ENCODE measurements around the gene GLUD1. TPM values are rescaled to one million over a fixed set of nuclear protein-coding genes. Genes with fewer than 3 reads are reported as not detected.
A peak's percentile ranks its signal among the peaks of the same experiment; 100 is the strongest.

Gene GLUD1
- polyA plus RNA-seq, 1 donor from 2014 or later, result 107 TPM

GRCh38 chr10:87101996-87102395 lies 7.4 kb upstream of the GLUD1 start:
- Histone ChIP-seq H3F3A (ENCODE audit: insufficient read depth, low read length, poor library complexity, severe bottlenecking) (no peaks in the 10 kb centered on the region), H3K27me3 (ENCODE audit: insufficient read depth, low read depth, low read length) (no peaks in the 10 kb centered on the region), H3K4me3 (ENCODE audit: low read length) (no peak overlapping the region), H3K4me2 (ENCODE audit: low read length) (no peak overlapping the region), H4K20me1 (ENCODE audit: insufficient read depth) (no peaks in the 10 kb centered on the region), H3K9ac (ENCODE audit: low read length) (no peak overlapping the region), H3K27ac (ENCODE audit: low read length) (no peak overlapping the region), H2AFZ (ENCODE audit: low read depth, low read length) (no peak overlapping the region), H3K36me3 (ENCODE audit: insufficient read depth, low read length) (no peaks in the 10 kb centered on the region), H3K9me3 (ENCODE audit: low read length) (no peaks in the 10 kb centered on the region), H3K79me2 (replicated peaks; ENCODE audit: insufficient read depth, low read length) (no peaks in the 10 kb centered on the region), H3K9me2 (ENCODE audit: insufficient read depth, low read length) (no peaks in the 10 kb centered on the region)
- TF ChIP-seq MXI1 (conservative IDR thresholded peaks at IDR 0.05; ENCODE audit: poor library complexity, severe bottlenecking), result no peak
- TF ChIP-seq RAD21 (conservative IDR thresholded peaks at IDR 0.05), result no peak
- no peak for TF ChIP-seq CTCF (IDR thresholded peaks at IDR 0.05; ENCODE audit: poor library complexity, severe bottlenecking)
- TF ChIP-seq REST (IDR thresholded peaks at IDR 0.05; ENCODE audit: borderline replicate concordance), result no peak
- TF ChIP-seq EP300 (conservative IDR thresholded peaks at IDR 0.05; ENCODE audit: poor library complexity, severe bottlenecking), result no peak
- TF ChIP-seq SMC3 (conservative IDR thresholded peaks at IDR 0.05; ENCODE audit: poor library complexity), result no peak
- TF ChIP-seq POLR2AphosphoS5 (IDR thresholded peaks at IDR 0.05), result no peak
- no peak for TF ChIP-seq TAF1 (IDR thresholded peaks at IDR 0.05; ENCODE audit: low read depth)
- TF ChIP-seq EZH2 (IDR thresholded peaks at IDR 0.05; ENCODE audit: borderline replicate concordance, insufficient read depth, low read length, poor library complexity, severe bottlenecking), result no peak

- Histone ChIP-seq H3K4me2 (ENCODE audit: low read length) (peak overlapping the region; percentile 57), H4K20me1 (ENCODE audit: insufficient read depth) (no peaks in the 10 kb centered on the region), H3K4me3 (ENCODE audit: low read length) (peak overlapping the region; percentile 91), H3K9me2 (ENCODE audit: insufficient read depth, low read length) (no peaks in the 10 kb centered on the region), H3K9ac (ENCODE audit: low read length) (peak overlapping the region; percentile 77), H3K36me3 (ENCODE audit: insufficient read depth, low read length) (no peaks in the 10 kb centered on the region), H3K27ac (ENCODE audit: low read length) (peak overlapping the region; percentile 71), H3K27me3 (ENCODE audit: insufficient read depth, low read depth, low read length) (no peaks in the 10 kb centered on the region), H3K9me3 (ENCODE audit: low read length) (no peaks in the 10 kb centered on the region), H2AFZ (ENCODE audit: low read depth, low read length) (peak overlapping the region; percentile 81), H3F3A (ENCODE audit: insufficient read depth, low read length, poor library complexity, severe bottlenecking) (no peaks in the 10 kb centered on the region), H3K79me2 (replicated peaks; ENCODE audit: insufficient read depth, low read length) (peaks cover 26% of the 10 kb centered on the region)
- TF ChIP-seq CTCF (IDR thresholded peaks at IDR 0.05; ENCODE audit: poor library complexity, severe bottlenecking) (no peak), TAF1 (IDR thresholded peaks at IDR 0.05; ENCODE audit: low read depth) (no peak), EP300 (conservative IDR thresholded peaks at IDR 0.05; ENCODE audit: poor library complexity, severe bottlenecking) (peak; percentile 26), SMC3 (conservative IDR thresholded peaks at IDR 0.05; ENCODE audit: poor library complexity) (no peak), RAD21 (conservative IDR thresholded peaks at IDR 0.05) (peak; percentile 21), POLR2AphosphoS5 (IDR thresholded peaks at IDR 0.05) (peak; percentile 51), REST (IDR thresholded peaks at IDR 0.05; ENCODE audit: borderline replicate concordance) (no peak), EZH2 (IDR thresholded peaks at IDR 0.05; ENCODE audit: borderline replicate concordance, insufficient read depth, low read length, poor library complexity, severe bottlenecking) (no peak), MXI1 (conservative IDR thresholded peaks at IDR 0.05; ENCODE audit: poor library complexity, severe bottlenecking) (peak; percentile 94)
Measured at GRCh38 chr10:87095236-87095945, 748 bp upstream of the GLUD1 start.

All from neural cell (in vitro differentiated cells).